Testis (tissue), 2 donors: ENCODE measurements around the gene CDKAL1.

Source experiments
- POLR2A ChIP-seq: fragments of 450-650 bp; IDR thresholded peaks from one replicate; pipeline ENCODE4 v1.6.1; 2017; ENCODE audit warnings: antibody characterized with exemption, mild to moderate bottlenecking, moderate library complexity
- TF ChIP-seq, protein P1 (sequence below), 3 experiments: fragments of 450-650 bp in 2 of 3; fragments of 200-600 bp in 1 of 3; sonication (generic) in 1 of 3; IDR thresholded peaks; one replicate each; pipeline ENCODE4 v1.5.1; 2016 to 2019; ENCODE audit warnings: antibody characterized with exemption in 3 of 3, mild to moderate bottlenecking in 2 of 3, moderate library complexity in 1 of 3

DNA sequence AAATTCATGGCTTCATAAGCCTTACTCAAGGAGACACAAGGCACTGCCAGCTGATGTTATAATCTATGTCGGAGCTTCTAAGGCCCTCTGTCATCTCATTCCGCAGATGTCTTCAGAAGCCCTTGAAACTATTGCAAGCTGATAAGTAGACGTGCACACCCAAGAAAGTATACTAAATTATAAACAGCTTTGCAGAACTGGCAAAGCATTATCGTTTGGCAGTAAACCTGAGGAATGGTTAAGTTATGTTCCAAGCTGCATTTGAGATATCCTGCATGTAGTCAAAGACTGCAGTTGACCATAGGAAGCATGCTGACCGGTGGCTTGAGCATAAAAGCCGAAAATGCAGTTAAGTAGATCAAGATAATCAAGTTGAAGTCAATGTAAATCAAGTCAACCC, 633.5 kb downstream of the CDKAL1 start:
- TF ChIP-seq, protein P1, sequence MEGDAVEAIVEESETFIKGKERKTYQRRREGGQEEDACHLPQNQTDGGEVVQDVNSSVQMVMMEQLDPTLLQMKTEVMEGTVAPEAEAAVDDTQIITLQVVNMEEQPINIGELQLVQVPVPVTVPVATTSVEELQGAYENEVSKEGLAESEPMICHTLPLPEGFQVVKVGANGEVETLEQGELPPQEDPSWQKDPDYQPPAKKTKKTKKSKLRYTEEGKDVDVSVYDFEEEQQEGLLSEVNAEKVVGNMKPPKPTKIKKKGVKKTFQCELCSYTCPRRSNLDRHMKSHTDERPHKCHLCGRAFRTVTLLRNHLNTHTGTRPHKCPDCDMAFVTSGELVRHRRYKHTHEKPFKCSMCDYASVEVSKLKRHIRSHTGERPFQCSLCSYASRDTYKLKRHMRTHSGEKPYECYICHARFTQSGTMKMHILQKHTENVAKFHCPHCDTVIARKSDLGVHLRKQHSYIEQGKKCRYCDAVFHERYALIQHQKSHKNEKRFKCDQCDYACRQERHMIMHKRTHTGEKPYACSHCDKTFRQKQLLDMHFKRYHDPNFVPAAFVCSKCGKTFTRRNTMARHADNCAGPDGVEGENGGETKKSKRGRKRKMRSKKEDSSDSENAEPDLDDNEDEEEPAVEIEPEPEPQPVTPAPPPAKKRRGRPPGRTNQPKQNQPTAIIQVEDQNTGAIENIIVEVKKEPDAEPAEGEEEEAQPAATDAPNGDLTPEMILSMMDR (IDR thresholded peaks at IDR 0.05) = no peak
- no peak for TF ChIP-seq POLR2A
